Bronchial epithelial cell (primary cell): Measurements from ENCODE around the gene SLC2A9. TPM values are rescaled to one million over a fixed set of nuclear protein-coding genes. Genes with fewer than 3 reads are reported as not detected.

Experiments used
- DNase-seq: peaks from one replicate; pipeline ENCODE4 v3.0.0-alpha.2; 2010; ENCODE audit warnings: low read depth
- FAIRE-seq: peaks from 2 replicates; lab custom pipeline; 2011; peaks lifted over from hg19 to GRCh38; lab: Jason Lieb, UNC
- H3K27me3 ChIP-seq: 2 replicates; pipeline ENCODE4 v1.5.1; 2011; ENCODE audit warnings: low read length; ENCODE audit not compliant: control insufficient read depth, insufficient read depth
- H3K36me3 ChIP-seq: 2 replicates; pipeline ENCODE4 v1.5.1; 2011; ENCODE audit warnings: low read length; ENCODE audit not compliant: control insufficient read depth, insufficient read depth
- H3K4me3 ChIP-seq: 2 replicates; pipeline ENCODE4 v1.5.1; 2011; ENCODE audit warnings: mild to moderate bottlenecking, low read depth, low read length, control low read depth
- CTCF ChIP-seq: IDR thresholded peaks from 2 replicates; pipeline ENCODE4 v1.5.1; 2011; ENCODE audit warnings: mild to moderate bottlenecking, moderate library complexity, low read length, control low read depth, inconsistent platforms; ENCODE audit not compliant: insufficient read depth, severe bottlenecking
- total RNA-seq: library from RNA; depleted of rRNA; stranded (reverse); fragments of >200 nt; gene quantifications from 2 replicates; pipeline ENCODE4 v1.2.1, GENCODE V29; 2014

The SLC2A9 gene
- total RNA-seq, 1 donor from 2014 or later, result 29.7 TPM

DNA sequence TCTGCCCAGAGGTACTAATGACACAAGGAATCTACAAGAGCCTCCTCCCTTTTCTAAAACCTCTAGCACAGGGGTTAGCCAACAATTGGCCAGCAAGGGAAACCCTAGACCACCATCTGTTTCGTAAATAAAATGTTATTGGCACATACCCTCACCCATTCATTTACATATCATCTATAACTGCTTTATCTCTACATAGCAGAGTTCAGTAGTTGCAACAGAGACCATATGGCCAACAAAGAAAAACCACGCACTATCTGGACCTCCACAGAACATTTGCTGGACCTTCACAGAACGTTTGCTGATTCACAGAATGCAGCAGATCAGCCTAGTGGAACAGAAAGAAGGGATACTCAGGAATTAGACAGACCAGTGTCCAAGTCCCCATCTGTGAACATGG is 9.4 kb downstream of the SLC2A9 start:
- no peak overlapping the region for H3K4me3 ChIP-seq
- no peak for DNase-seq
- FAIRE-seq, result no peak
- no peak for TF ChIP-seq CTCF
- H3K27me3 ChIP-seq, result no peaks in the 10 kb centered on the region
- H3K36me3 ChIP-seq, result peaks cover 9% of the 10 kb centered on the region

- Histone ChIP-seq H3K27me3 (no peaks in the 10 kb centered on the region), H3K4me3 (no peak overlapping the region), H3K36me3 (peaks cover 9% of the 10 kb centered on the region)
- DNase-seq, result no peak
- FAIRE-seq, result no peak
- TF ChIP-seq CTCF, result no peak
These were observed 10.0 kb downstream of the SLC2A9 start for GRCh38 chr4:10011277-10011676.

GRCh38 chr4:10009861-10010500 is 11.3 kb downstream of the SLC2A9 start:
- FAIRE-seq, result no peak
- no peak for TF ChIP-seq CTCF
- H3K36me3 ChIP-seq, result peaks cover 7% of the 10 kb centered on the region
- no peaks in the 10 kb centered on the region for H3K27me3 ChIP-seq
- H3K4me3 ChIP-seq, result no peak overlapping the region
- DNase-seq, result no peak

DNA sequence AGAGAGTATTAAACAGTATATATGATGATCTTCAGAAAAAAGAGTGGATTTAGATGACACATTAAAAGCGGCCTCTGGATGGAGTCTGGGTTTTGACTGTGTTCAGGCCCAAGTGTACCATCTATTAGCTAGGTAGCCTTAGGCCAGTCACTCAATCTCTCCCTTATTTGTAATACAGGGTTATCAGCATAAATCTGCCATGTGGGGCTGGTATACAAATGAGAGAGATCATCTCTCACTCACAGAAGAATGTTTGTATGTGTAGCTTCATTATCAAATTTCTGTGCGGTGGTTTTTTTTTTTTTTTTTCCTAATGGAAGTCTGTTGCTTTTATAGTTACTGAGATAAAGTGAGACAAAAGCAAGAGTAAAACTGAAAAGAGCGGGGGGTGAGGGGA is 12.7 kb downstream of the SLC2A9 start:
- DNase-seq, result no peak
- no peaks in the 10 kb centered on the region for H3K27me3 ChIP-seq
- FAIRE-seq, result no peak
- no peak for TF ChIP-seq CTCF
- peaks cover 11% of the 10 kb centered on the region for H3K36me3 ChIP-seq
- H3K4me3 ChIP-seq, result no peak overlapping the region

DNA sequence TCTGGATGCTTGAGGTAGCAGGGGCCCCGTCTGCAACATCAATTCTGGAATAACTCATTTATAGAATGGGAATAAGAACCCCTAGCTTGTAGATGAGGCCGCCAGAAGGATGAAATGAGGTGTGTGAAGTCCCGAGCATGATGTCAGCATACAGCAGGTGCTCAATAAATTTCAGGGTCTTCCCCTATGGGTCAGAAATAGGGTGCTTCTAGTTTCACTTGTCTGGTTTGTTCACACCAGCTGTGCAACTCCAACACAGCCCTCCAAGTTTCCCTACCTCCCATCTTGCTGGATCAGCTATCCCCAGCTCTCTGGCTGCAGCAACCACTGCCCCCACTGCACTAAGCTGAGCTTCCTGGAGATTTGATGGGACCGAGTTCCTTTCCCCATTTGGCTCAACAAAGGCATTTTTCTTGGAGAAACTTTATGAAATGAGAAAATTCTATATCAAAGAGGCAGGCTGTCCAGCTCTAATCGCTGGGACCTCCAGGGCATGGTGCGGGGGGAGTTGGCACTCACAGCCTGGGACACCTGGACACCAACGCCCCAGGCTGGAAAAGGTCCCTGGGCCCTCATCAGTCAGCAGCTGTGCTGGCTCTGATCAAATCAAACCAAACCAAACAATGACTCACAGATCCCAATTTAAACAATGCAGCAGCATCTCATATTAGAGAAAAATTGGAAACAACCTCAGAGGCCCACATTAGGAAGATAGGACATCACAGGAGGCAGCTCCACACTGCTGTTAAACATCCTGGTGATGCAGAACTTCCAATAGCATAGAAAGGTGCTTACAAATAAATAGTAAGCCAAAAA is 13.3 kb downstream of the SLC2A9 start:
- peak; percentile 67 for DNase-seq
- TF ChIP-seq CTCF, result no peak
- H3K27me3 ChIP-seq, result no peaks in the 10 kb centered on the region
- H3K4me3 ChIP-seq, result no peak overlapping the region
- H3K36me3 ChIP-seq, result peaks cover 8% of the 10 kb centered on the region
- FAIRE-seq, result no peak
